ENCODE data around the gene TAAR5. TPM values are rescaled to one million over a fixed set of nuclear protein-coding genes. Genes with fewer than 3 reads are reported as not detected.

TAAR5 gene
- total and polyA plus RNA-seq, 11 donors: not detected

DNA sequence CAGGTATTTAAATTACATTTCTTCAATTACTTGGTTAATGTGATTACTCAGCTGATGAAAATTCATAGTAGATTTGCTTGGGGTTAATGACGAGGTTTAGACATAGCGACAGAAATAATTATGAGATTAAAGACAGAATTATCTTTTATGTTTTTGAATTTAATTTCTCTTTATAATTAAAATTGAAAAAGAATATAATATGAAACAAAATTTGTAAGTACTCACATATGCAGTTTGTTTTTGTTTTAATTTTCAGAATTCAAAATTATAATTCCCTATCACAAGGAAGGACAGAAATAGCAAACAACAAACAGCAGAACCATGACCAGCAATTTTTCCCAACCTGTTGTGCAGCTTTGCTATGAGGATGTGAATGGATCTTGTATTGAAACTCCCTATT lies 37.2 kb downstream of the TAAR5 start, which contains the start of gene TAAR8:
Gene TAAR8, plus strand, starts transcription at position 301 of the 400 bp plus-strand sequence. Its CDS starts 21 bp downstream, at position 322.
- no peak for TF ChIP-seq POLR2A (IDR thresholded peaks at IDR 0.05)
- TF ChIP-seq, protein P1, sequence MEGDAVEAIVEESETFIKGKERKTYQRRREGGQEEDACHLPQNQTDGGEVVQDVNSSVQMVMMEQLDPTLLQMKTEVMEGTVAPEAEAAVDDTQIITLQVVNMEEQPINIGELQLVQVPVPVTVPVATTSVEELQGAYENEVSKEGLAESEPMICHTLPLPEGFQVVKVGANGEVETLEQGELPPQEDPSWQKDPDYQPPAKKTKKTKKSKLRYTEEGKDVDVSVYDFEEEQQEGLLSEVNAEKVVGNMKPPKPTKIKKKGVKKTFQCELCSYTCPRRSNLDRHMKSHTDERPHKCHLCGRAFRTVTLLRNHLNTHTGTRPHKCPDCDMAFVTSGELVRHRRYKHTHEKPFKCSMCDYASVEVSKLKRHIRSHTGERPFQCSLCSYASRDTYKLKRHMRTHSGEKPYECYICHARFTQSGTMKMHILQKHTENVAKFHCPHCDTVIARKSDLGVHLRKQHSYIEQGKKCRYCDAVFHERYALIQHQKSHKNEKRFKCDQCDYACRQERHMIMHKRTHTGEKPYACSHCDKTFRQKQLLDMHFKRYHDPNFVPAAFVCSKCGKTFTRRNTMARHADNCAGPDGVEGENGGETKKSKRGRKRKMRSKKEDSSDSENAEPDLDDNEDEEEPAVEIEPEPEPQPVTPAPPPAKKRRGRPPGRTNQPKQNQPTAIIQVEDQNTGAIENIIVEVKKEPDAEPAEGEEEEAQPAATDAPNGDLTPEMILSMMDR (IDR thresholded peaks at IDR 0.05): no peak
- Histone ChIP-seq H3K9me3 (no peaks in the 10 kb centered on the region), H3K4me3 (no peak within 1 kb of the TSS), H3K27me3 (peaks cover 0 to 21% (median 0%) of the 10 kb centered on the region in 9 donors), H3K4me1 (no peaks in the 10 kb centered on the region), H3K27ac (no peak within 1 kb of the TSS), H3K36me3 (no peaks in the 10 kb centered on the region)
- DNase-seq (no peak), ATAC-seq (no peak)
- 92 to 93% (median 92%) methylated on average over 2 of the region's 2 CpGs for WGBS, 4 donors
- intact Hi-C loops (cut with DNase I): no loop called here

DNA sequence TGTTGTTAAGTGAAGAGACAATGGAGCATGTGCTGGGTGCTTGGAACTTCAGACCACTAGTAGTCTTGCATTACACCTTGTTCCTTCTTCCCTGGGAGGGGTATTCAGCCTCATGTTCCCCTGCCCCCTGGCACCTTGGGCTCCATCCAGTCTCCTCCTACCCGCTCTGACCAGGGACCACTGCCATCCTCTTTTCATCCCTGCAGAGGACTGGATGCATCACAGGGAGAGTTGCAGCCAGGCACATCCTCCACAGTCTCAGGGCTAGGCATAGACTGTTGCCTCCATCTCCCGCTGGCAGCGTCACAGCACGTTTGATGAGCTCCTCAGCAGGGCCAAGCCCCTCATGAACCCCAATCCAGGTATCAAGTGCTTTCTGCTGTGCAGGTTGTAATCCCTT lies 38.3 kb downstream of the TAAR5 start:
- TF ChIP-seq, protein P1 (IDR thresholded peaks at IDR 0.05): no peak
- TF ChIP-seq POLR2A (IDR thresholded peaks at IDR 0.05): no peak
- Histone ChIP-seq H3K36me3 (no peaks in the 10 kb centered on the region), H3K9me3 (no peaks in the 10 kb centered on the region), H3K4me3 (no peak overlapping the region), H3K27ac (no peak overlapping the region), H3K27me3 (peaks cover 0 to 18% (median 0%) of the 10 kb centered on the region in 9 donors), H3K4me1 (no peaks in the 10 kb centered on the region)
- DNase-seq: peak in 1 of 5 donors; percentile 20
- intact Hi-C loops (cut with DNase I): no loop called here
- no peak for ATAC-seq
- WGBS, 4 donors: 60 to 84% (median 66%) methylated on average over 1 to 4 of the region's 4 CpGs

DNA sequence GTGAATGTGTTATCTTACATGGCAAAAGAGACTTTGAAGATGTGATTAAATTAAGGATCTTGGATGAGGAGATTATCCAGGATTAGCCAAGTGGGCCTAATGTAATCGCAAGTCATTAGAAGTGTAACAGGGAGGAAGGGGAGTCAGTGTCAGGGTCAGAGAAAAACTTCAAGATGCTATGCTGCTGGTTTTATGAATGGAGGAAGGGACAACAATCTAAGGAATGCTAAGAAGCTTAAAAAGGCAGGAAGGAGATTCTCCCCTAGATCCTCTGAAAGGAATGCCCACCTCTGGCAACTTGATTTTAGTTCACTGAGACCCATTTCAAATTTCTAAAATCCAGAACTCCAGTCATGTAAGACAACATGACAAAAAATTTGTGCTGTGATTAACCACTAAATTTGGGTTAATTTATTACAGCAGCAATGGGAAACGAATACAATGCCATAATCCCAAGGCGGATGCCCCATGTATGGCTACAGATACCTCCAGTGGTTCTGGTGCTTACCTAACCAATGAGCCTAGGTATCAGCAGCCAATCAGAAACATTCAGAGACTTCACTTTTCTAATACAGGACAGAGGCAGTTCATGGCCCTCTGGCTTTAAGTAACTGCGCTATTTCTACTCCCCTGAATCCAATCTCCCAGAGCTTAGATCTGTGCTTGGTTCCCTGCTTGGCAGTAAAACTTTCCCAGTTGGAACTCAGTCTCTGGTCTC lies 40.6 kb downstream of the TAAR5 start:
- DNase-seq (no peak), ATAC-seq (no peak)
- Histone ChIP-seq H3K4me1 (no peaks in the 10 kb centered on the region), H3K27ac (no peak overlapping the region), H3K36me3 (no peaks in the 10 kb centered on the region), H3K9me3 (no peaks in the 10 kb centered on the region), H3K4me3 (no peak overlapping the region), H3K27me3 (peaks cover 0 to 19% (median 0%) of the 10 kb centered on the region in 9 donors)
- intact Hi-C loops (cut with DNase I): no loop called here
- TF ChIP-seq POLR2A (IDR thresholded peaks at IDR 0.05): no peak
- TF ChIP-seq, protein P1 (IDR thresholded peaks at IDR 0.05): no peak
- WGBS, 4 donors: 81 to 91% (median 83%) methylated on average over 4 of the region's 4 CpGs

DNA sequence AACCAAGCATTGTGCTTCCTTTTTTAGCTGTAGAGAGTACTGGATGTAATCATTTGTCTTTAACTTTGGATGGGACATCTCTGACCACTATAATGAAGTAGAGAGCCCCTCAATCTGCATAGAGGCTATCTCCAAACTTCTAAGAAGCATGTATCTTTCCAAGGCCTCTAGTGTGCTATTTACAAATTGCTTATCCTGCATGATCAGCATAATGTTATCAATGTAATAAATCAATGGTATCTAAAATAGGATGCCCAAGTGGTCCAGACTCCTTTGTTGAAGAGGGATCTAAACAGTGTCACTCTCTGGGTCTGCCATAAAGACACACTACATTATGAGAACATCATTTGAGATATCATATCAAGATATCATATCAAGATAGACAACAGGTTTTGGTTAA lies 44.7 kb downstream of the TAAR5 start:
- Histone ChIP-seq H3K4me3 (no peak overlapping the region), H3K27ac (no peak overlapping the region), H3K4me1 (no peaks in the 10 kb centered on the region), H3K9me3 (no peaks in the 10 kb centered on the region), H3K27me3 (peaks cover 0 to 18% (median 0%) of the 10 kb centered on the region in 9 donors), H3K36me3 (no peaks in the 10 kb centered on the region)
- TF ChIP-seq, protein P1 (IDR thresholded peaks at IDR 0.05): no peak
- no peak for TF ChIP-seq POLR2A (IDR thresholded peaks at IDR 0.05)
- no peak for DNase-seq
- no peak for ATAC-seq
- intact Hi-C loops (cut with DNase I): no loop called here

Other genes with a start within 250 kb of the TAAR5 start
- gene MOXD1, start 188.3 kb downstream of the TAAR5 start, total RNA-seq: 10 to 100 TPM in 1 of 9 donors, 1 to 10 TPM in 8; 2.0 to 10.5 (median 3.3) TPM
- 1 to 10 TPM in 1 of 2 donors, under 1 TPM in 1; 0.69 to 2.0 TPM for gene MOXD1, start 188.3 kb downstream of the TAAR5 start, polyA plus RNA-seq
- gene STX7, start 76.6 kb downstream of the TAAR5 start, total RNA-seq: 10 to 100 TPM; 24.8 to 78.8 (median 56.3) TPM
- 10 to 100 TPM in 1 of 2 donors, 1 to 10 TPM in 1; 6.7 to 25.1 TPM for gene STX7, start 76.6 kb downstream of the TAAR5 start, polyA plus RNA-seq
- not detected for gene TAAR9, start 51.5 kb downstream of the TAAR5 start, total RNA-seq
- gene TAAR9, start 51.5 kb downstream of the TAAR5 start, polyA plus RNA-seq: not detected
- not detected for gene TAAR8, start 37.1 kb downstream of the TAAR5 start, total RNA-seq
- not detected for gene TAAR8, start 37.1 kb downstream of the TAAR5 start, polyA plus RNA-seq
- gene TAAR6, start 19.4 kb downstream of the TAAR5 start, total RNA-seq: not detected
- gene TAAR6, start 19.4 kb downstream of the TAAR5 start, polyA plus RNA-seq: not detected
- gene TAAR2, start 34.5 kb upstream of the TAAR5 start, total RNA-seq: not detected
- not detected for gene TAAR2, start 34.5 kb upstream of the TAAR5 start, polyA plus RNA-seq
- not detected for gene TAAR1, start 69.4 kb upstream of the TAAR5 start, total RNA-seq
- gene TAAR1, start 69.4 kb upstream of the TAAR5 start, polyA plus RNA-seq: not detected
- gene VNN1, start 124.3 kb upstream of the TAAR5 start, total RNA-seq: 1 to 10 TPM in 3 of 9 donors, under 1 TPM in 6; 0.29 to 2.2 (median 0.57) TPM
- under 1 TPM; 0.38 to 0.44 TPM for gene VNN1, start 124.3 kb upstream of the TAAR5 start, polyA plus RNA-seq
- gene VNN2, start 168.2 kb upstream of the TAAR5 start, total RNA-seq: 1 to 10 TPM; 1.1 to 6.9 (median 2.5) TPM
- gene VNN2, start 168.2 kb upstream of the TAAR5 start, polyA plus RNA-seq: under 1 TPM; 0.30 to 0.39 TPM
- 1 to 10 TPM; 1.1 to 7.4 (median 2.8) TPM for gene SLC18B1, start 208.9 kb upstream of the TAAR5 start, total RNA-seq
- gene SLC18B1, start 208.9 kb upstream of the TAAR5 start, polyA plus RNA-seq: 1 to 10 TPM; 2.5 to 3.1 TPM
- 100 to 1,000 TPM; 336 to 694 (median 475) TPM for gene RPS12, start 224.8 kb upstream of the TAAR5 start, total RNA-seq
- gene RPS12, start 224.8 kb upstream of the TAAR5 start, polyA plus RNA-seq: 1,000 to 10,000 TPM in 1 of 2 donors, 100 to 1,000 TPM in 1; 421 to 2,078 TPM